Activated B cell treated with CpG ODN at 0.5 μM for 24 hours (primary cell): Measurements from ENCODE around the gene TMEM217. TPM values are rescaled to one million over a fixed set of nuclear protein-coding genes. Genes with fewer than 3 reads are reported as not detected.
"Not testable (repeated sequence)": the region's sequence is repeated elsewhere in the genome, so short reads cannot be mapped to it uniquely, and the experiment has no call there.

Experiments
- ATAC-seq: fragments of 200-7000 bp; cut with Tn5 transposase; one replicate; pipeline ENCODE4 v1.10.0; 2021; ENCODE audit warnings: low read depth, mild to moderate bottlenecking, moderate library complexity
- CTCF ChIA-PET: fragments of 350-600 bp; sonication (Branson Sonifier 250); formaldehyde crosslinking; loops from one replicate; lab custom pipeline; 2021; ENCODE audit warnings: antibody characterized with exemption; lab: Charles Lee
- POLR2A ChIA-PET: fragments of 350-600 bp; sonication (Branson Sonifier 250); formaldehyde crosslinking; loops from one replicate; lab custom pipeline; 2021; ENCODE audit warnings: antibody characterized with exemption; lab: Charles Lee
- DNase-seq: peaks from one replicate; pipeline ENCODE4 v3.0.0; 2022
- H3K27ac Mint-ChIP-seq: one replicate; pipeline ENCODE4 v1.8.0; 2020; ENCODE audit warnings: mixed read lengths
- H3K27me3 Mint-ChIP-seq: one replicate; pipeline ENCODE4 v1.8.0; 2021; ENCODE audit warnings: mixed read lengths
- H3K36me3 Mint-ChIP-seq: one replicate; pipeline ENCODE4 v1.8.0; 2021; ENCODE audit warnings: low read depth, mixed read lengths
- H3K4me1 Mint-ChIP-seq: one replicate; pipeline ENCODE4 v1.8.0; 2021; ENCODE audit warnings: mixed read lengths
- H3K4me3 Mint-ChIP-seq: one replicate; pipeline ENCODE4 v1.8.0; 2020; ENCODE audit warnings: mild to moderate bottlenecking, mixed read lengths
- H3K9me3 Mint-ChIP-seq: one replicate; pipeline ENCODE4 v1.8.0; 2020; ENCODE audit warnings: mixed read lengths
- intact Hi-C: fragments of 100-400 bp; cut with micrococcal nuclease; formaldehyde crosslinking; loops from one replicate; pipeline ENCODE4 v1.15.1; 2024
- total RNA-seq: library from RNA; stranded (reverse); gene quantifications from 2 replicates; pipeline ENCODE4 v1.2.3, GENCODE V29; 2022
- TF ChIP-seq, protein P1 (sequence below): fragments of 200-600 bp; IDR thresholded peaks from one replicate; pipeline ENCODE4 v1.8.0; 2022; ENCODE audit warnings: antibody characterized with exemption, mild to moderate bottlenecking

The TMEM217 gene
- total RNA-seq, 1 donor from 2014 or later = 1.0 TPM

DNA sequence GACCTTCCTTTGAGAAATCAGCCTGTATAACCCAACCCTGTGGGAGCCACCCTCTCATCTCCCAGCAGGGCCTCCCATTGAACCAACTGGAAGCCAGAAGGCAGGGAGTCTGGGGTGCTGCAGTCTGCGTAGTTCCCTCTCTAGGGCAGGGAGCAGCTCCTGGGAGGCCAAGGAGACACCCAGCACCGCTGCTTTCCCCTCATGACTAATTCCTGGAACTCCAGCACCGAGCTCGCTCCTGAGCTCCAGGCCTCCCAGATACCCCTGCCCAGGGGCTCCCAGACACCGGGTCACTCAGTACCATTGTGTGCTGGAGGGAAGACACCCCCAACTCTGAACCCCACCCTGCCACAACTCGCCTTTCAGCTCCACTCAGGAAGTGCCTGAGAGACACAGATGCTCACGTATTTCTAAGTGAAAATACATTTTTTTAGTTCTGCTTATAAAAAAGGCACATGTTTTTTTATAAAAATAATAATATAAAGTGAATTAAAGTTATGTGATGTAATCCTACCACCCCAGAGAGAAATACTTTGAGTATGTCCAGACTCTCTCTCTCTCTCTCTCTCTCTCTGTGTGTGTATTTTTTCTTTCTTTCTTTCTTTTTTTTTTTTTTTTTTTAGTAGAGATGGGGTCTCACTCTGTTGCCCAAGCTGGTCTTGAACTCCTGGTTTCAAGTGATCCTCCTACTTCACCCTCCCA, 70.5 kb downstream of the TMEM217 start:
- TF ChIP-seq, protein P1, sequence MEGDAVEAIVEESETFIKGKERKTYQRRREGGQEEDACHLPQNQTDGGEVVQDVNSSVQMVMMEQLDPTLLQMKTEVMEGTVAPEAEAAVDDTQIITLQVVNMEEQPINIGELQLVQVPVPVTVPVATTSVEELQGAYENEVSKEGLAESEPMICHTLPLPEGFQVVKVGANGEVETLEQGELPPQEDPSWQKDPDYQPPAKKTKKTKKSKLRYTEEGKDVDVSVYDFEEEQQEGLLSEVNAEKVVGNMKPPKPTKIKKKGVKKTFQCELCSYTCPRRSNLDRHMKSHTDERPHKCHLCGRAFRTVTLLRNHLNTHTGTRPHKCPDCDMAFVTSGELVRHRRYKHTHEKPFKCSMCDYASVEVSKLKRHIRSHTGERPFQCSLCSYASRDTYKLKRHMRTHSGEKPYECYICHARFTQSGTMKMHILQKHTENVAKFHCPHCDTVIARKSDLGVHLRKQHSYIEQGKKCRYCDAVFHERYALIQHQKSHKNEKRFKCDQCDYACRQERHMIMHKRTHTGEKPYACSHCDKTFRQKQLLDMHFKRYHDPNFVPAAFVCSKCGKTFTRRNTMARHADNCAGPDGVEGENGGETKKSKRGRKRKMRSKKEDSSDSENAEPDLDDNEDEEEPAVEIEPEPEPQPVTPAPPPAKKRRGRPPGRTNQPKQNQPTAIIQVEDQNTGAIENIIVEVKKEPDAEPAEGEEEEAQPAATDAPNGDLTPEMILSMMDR = no peak

DNA sequence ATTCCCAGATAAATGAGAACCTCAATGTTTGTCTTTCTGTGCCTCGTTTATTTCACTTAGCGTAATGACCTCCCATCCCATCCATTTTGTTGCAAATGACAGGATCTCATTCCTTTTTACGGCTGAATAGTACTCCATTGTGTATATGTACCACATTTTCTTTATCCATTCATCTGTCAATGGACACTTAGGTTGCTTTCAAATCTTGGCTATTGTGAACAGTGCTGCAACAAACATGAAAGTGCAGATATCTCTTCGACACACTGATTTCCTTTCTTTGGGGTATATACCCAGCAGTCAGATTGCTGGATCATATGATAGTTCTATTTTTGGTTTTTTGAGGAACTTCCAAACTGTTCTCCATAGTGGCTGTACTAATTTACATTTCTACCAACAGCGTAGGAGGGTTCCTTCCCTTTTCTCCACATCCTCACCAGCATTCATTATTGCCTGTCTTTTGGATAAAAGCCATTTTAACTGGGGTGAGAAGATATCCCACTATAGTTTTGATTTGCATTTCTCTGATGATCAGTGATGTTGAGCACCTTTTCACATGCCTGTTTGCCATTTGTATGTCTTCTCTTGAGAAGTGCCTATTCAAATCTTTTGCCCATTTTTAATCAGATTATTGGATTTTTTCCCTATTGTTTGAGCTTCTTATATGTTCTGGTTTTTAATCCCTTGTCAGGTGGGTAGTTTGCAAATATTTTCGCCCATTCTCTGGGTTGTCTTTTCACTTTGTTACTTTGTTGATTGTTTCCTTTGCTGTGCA, 71.8 kb downstream of the TMEM217 start:
- H3K27me3 Mint-ChIP-seq, H3K4me3 Mint-ChIP-seq, intact Hi-C loops, H3K9me3 Mint-ChIP-seq, H3K36me3 Mint-ChIP-seq, DNase-seq, ATAC-seq, H3K27ac Mint-ChIP-seq: not testable (repeated sequence)
- peaks cover 23% of the 10 kb centered on the region for H3K4me1 Mint-ChIP-seq
- ChIA-PET CTCF (interaction anchor here (1.3 kb wide), 1 partner anchor 135 kb away, joined by 3 read pairs; no protein-coding TSS in a partner anchor), POLR2A (interaction anchor here (1.0 to 3.2 kb wide), 3 partner anchors 10 to 16 kb away, joined by 4 to 18 read pairs (median 6); partner anchors contain the start of gene PIM1)

More for the DNA sequence above, 70.5 kb downstream of the TMEM217 start:
- peaks cover 21% of the 10 kb centered on the region for H3K4me1 Mint-ChIP-seq
- H3K4me3 Mint-ChIP-seq = no peak overlapping the region
- CTCF ChIA-PET = interaction anchor here (1.3 kb wide), 1 partner anchor 136 kb away, joined by 3 read pairs; no protein-coding TSS in a partner anchor
- ATAC-seq = no peak
- H3K27ac Mint-ChIP-seq = no peak overlapping the region
- H3K27me3 Mint-ChIP-seq = no peaks in the 10 kb centered on the region
- intact Hi-C loops = no loop called here
- DNase-seq = no peak
- no peaks in the 10 kb centered on the region for H3K9me3 Mint-ChIP-seq
- POLR2A ChIA-PET = interaction anchor here (0.7 to 3.2 kb wide), 5 partner anchors 12 to 227 kb away, joined by 4 to 18 read pairs (median 6); partner anchors contain the start of gene PIM1
- no peaks in the 10 kb centered on the region for H3K36me3 Mint-ChIP-seq

DNA sequence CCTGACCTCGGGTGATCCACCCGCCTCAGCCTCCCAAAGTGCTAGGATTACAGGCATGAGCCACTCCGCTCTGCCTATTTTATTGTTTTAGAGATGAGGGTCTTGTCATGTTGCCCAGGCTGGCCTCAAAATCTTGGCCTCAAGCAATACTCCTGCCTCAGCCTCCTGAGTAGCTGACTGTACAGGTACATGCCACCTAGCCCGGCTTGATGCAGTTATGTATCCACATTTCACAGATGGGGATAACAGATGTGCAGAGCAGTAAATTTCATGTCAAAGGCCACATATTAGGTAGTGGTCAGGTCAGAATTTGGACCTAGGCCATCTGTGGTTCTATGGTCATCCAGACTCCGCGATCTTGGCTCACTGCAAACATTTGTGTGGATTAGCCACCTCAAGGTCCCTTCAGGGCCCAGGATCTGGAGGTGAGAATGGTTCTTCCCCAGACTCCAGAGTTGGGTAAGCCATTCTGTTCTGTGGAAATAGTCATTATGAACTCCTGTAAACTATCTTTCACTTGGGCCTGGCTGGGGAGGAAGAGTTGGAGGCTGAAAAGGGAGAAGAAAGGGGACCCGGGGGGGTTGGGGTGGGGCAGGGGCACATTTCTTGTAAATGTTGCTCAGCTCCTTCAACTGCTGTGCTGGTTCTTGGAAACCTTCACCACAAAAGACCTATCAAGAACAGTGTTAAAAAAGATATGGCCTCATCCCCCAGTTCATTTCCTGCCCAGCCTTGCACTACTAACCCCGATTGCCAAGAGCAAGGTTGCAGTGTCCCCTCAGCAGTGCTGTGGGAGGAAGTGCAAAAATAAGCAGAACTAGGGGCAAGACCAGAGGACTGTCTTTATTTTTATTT, 75.0 kb downstream of the TMEM217 start:
- peak overlapping the region; percentile 71 for H3K27ac Mint-ChIP-seq
- POLR2A ChIA-PET = interaction anchor here (0.5 to 5.0 kb wide), 7 partner anchors 7 to 268 kb away, joined by 3 to 26 read pairs (median 5); partner anchors contain the start of gene PIM1
- H3K36me3 Mint-ChIP-seq = no peaks in the 10 kb centered on the region
- intact Hi-C loops = no loop called here
- peak overlapping the region; percentile 29 for H3K4me3 Mint-ChIP-seq
- H3K9me3 Mint-ChIP-seq = no peaks in the 10 kb centered on the region
- H3K27me3 Mint-ChIP-seq = no peaks in the 10 kb centered on the region
- peaks cover 27% of the 10 kb centered on the region for H3K4me1 Mint-ChIP-seq
- no peak for DNase-seq
- TF ChIP-seq, protein P1 = no peak
- CTCF ChIA-PET = interaction anchor here (0.6 to 0.7 kb wide), 2 partner anchors 154 to 163 kb away, joined by 3 to 4 read pairs; no protein-coding TSS in a partner anchor
- ATAC-seq = peak; percentile 96

DNA sequence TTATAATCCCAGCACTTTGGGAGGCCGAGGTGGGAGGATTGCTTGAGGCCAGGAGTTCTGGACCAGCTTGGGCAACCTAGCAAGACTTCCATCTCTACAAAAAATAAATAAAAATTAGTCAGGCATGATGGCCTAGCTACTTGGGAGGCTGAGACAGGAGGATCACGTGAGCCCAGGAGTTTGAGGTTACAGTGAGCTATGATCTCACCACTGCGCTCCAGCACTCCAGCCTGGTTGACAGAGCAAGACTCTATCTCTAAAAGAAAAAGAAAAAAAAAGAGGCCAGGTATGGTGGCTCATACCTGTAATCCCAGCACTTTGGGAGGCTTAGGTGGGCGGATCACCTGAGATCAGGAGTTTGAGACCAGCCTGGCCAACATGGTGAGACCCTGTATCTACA, 77.3 kb downstream of the TMEM217 start:
- H3K4me1 Mint-ChIP-seq = peaks cover 42% of the 10 kb centered on the region
- H3K4me3 Mint-ChIP-seq, ATAC-seq, H3K9me3 Mint-ChIP-seq, H3K27ac Mint-ChIP-seq, intact Hi-C loops, DNase-seq, H3K27me3 Mint-ChIP-seq: not testable (repeated sequence)
- CTCF ChIA-PET = interaction anchor here (0.5 to 0.6 kb wide), 2 partner anchors 67 to 176 kb away, joined by 3 to 4 read pairs; no protein-coding TSS in a partner anchor
- POLR2A ChIA-PET = interaction anchor here (5.0 to 13.8 kb wide), 2 partner anchors 9 to 132 kb away, joined by 26 to 956 read pairs; partner anchors contain the start of gene PIM1
- H3K36me3 Mint-ChIP-seq = peaks cover 14% of the 10 kb centered on the region

DNA sequence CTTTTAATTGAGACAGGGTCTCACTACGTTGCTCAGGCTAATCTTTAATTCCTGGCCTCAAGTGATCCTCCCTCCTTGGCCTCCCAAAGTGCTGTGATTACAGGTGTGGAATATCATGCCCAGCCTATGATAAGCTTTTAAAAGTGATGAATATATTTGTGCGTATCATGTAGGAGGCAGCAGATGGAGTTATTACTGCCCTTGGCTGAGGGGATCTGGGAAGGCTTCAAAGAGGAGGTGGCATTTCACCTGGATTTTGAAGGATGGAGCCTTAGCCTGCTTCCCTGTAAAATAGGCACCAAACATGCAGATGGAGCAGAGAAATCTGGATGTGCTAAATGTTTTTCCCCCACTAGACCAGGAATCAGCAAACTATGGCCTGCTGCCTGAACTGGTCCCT, 77.9 kb downstream of the TMEM217 start:
- TF ChIP-seq, protein P1 = no peak
- Mint-ChIP-seq H3K27ac (no peak overlapping the region), H3K4me3 (no peak overlapping the region), H3K36me3 (peaks cover 20% of the 10 kb centered on the region), H3K9me3 (no peaks in the 10 kb centered on the region), H3K27me3 (no peaks in the 10 kb centered on the region), H3K4me1 (peaks cover 48% of the 10 kb centered on the region)
- intact Hi-C loops = no loop called here
- ATAC-seq (no peak), DNase-seq (no peak)
- ChIA-PET POLR2A (interaction anchor here (5.0 to 13.8 kb wide), 2 partner anchors 8 to 131 kb away, joined by 26 to 956 read pairs; partner anchors contain the start of gene PIM1), CTCF (interaction anchor here (0.5 kb wide), 1 partner anchor 67 kb away, joined by 4 read pairs; no protein-coding TSS in a partner anchor)
